GM19463 (cell line): Measurements from ENCODE around the gene PPHLN1.
"Not testable (repeated sequence)": the region's sequence is repeated elsewhere in the genome, so short reads cannot be mapped to it uniquely, and the experiment has no call there.

ENCODE experiments used
- ATAC-seq: cut with Tn5 transposase; IDR thresholded peaks from one replicate; pipeline ENCODE4 v1.9.1; 2021; ENCODE audit warnings: mild to moderate bottlenecking, moderate library complexity; ENCODE audit not compliant: unreplicated experiment

Gene PPHLN1

DNA sequence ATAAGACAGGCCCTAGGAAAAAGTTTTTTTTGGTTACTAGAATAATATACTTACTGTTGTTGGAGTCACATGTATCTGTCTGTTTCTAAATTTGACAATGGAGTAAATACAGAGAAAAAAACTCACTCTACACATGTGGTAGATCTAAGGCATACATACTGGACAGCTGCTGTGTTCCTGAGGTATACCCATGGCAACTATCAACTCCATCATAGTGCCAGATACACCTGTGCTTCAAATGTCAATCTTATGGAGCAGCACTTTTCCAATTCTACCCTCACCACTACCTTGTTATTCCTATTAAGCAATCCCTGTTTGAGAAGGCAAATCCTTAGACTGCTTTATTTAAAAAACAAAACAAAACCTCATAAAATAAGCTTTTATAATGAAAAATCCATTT lies 3.4 kb upstream of the PPHLN1 start:
- ATAC-seq: no peak

DNA sequence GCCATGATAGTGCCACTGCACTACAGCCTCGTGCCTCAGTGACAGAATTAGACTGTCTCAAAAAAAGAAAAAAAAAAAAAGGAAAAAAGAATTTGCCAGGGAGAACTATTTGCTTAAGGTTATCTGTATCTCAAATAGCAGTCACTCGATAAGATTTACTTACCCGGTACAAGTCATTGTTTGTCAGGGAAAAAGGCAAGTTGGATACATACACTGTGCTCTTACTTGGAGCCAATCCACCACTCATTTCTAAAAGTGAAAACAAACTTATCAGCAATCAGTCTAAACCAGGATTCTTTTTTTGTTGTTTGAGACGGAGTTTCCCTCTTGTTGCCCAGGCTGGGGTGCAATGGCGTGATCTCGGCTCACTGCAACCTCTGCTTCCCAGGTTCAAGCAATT lies 2.1 kb upstream of the PPHLN1 start:
- no peak for ATAC-seq

DNA sequence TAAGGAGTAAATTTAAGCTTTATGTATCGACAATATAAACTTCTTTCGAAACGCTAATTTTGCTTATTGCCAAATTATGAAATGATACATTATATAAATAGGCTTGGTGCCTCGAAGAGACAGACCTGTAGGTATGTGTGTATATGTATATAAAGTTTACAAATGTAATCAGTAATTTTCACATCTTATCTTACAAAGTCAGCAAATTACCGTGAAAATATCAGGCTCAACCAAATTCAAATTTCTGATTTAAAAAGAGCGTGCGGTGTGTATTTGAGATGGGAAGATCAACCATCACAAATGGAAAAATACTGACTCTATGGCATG lies 678 bp upstream of the PPHLN1 start:
- ATAC-seq: no peak

DNA sequence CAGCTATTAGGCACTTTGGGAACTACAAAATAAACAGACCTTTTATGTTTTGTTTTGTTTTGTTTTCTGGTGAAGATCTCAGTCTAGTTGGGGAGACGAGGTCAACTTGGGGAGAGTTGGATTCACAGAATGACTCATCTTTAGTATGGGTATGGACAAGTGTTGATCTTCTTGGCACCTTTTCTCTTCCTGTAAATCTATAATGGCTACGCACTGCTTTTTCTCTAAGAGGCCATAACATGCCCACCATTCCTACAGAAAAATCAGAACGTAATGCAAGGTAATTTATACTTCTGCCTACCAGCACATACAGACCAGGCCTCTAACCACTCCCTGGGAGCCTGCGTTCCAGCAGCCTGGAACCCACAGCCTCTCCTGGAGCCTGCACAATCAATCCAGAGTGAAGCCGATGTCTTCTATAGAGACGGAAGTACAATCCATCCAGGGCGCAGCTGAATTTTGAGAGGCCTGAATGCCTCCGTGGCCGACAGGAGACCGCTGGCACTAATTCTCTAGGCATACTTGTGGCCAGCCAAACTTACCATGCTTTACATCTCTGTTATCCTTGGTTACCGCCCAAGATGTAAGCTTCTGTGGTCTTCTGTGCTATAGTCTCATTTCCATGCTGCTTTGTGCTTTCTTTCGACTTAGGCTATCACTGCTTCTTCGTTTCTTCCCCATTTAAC lies 717 bp downstream of the PPHLN1 start:
- ATAC-seq: peak; percentile 15

DNA sequence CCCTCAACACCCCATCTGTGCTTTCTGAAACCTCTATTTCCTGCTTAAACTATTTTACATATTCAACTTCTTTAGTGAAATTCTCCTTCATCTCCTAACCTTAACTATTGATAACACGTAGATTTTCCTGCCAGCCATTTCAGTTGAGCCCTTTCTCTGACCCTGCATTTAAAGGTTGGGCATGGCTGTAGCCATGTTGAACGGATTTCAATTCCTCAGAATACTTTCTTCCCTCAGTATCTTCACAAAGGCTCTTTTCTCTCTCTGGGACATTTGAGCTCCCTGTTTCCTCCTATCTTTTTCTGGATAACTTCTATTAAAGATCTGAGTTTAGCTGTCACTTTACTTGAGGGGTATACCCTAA lies 1.2 kb downstream of the PPHLN1 start:
- no peak for ATAC-seq

DNA sequence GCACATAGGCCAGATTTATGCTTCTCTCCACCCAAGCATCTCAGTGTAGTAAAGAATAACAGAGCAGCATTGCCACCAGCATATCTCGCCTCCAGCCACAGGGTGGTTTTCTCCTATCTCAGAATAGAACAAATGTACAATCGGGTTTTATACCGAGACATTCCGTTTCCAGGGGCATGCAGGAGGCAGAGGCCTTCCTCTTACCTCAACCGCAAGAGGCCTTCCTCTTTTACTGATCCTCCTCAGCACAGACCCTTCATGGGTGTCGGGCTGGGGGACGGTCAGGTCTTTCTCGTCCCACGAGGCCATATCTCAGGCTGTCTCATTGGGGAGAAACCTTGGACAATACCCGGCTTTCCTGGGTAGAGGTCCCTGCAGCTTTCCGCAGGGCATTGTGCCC lies 4.1 kb downstream of the PPHLN1 start:
- ATAC-seq: not testable (repeated sequence)

DNA sequence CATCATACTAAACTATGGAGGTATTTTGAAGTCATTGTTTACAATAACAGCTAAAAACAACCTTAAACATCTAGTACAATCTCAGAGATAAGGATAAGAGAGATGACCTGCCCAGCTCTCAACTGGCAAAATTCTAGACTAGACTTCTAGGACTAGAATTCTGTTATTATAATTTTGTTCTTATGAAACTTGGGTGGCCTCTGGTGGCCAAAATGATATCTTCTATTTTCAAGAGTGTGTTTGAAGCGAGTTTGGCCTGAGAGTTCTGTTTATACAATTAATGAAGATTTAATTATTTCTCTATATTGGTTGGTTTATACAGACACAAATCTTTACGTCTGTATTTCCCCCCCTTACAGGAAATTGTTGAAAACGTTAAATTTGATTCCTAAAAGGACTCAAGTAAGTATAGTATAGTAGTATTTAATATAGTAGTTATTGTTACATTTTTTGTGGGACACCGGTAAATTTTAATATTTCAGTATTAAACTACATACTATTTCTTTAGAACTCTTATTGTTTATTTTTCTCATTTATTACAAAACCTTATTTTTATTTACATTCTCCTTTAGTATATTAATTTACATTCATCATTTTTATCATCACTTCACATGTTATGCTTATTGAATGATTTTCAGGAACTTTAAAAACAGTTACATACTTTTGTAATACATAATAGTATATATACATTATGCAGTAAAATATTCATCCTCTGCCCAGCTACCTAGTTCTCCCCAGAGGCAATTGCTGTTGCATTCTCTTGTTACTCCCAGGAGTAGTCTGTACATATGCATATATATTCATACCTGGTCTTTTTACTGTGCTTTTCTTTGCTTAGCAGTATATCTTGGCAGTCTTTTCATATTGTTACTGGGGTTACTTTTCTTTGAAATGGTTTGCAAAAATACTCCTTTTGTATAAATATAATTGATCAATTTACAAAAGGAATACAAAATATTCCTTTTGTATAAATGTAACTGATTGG lies 6.6 kb downstream of the PPHLN1 start:
- ATAC-seq: no peak

DNA sequence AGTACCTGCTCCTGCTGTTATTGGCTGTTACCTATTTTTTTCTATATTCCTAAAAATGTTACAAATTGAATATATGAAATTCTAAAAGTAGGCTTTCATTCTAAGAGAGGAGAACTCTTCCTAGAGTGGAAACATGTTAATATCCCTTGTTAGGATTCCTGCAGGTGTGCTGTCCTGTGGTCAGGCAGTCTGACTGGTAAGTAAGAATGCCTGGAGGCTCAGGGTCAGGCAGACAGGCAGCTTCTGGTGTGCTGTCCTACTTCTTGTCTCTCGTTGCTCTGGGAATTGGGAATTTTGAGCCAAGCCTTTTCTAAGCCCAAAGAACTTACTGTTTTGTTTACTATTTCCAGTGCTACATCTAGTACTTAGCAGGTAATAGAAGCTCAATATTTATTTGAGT lies 10.3 kb downstream of the PPHLN1 start:
- ATAC-seq: no peak

DNA sequence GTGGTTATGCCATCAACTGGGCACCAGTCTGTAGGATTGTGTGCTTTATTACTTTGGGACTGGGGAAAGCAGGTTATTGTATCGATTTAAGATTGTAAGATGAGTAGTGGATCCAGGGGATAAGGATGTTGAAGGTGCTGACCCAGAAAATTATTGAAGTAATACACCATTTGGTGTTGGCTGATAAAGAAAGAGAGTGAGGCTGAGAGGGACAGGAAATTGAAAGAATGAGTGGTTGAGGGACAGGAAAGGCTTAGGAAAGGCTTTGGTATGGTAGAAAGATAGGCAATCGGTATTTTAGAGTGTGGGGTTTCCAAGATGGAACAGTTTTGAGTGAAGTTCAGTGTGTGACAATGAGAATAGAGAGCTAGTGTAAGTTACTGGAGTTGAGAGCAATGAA lies 12.3 kb downstream of the PPHLN1 start:
- ATAC-seq: no peak

DNA sequence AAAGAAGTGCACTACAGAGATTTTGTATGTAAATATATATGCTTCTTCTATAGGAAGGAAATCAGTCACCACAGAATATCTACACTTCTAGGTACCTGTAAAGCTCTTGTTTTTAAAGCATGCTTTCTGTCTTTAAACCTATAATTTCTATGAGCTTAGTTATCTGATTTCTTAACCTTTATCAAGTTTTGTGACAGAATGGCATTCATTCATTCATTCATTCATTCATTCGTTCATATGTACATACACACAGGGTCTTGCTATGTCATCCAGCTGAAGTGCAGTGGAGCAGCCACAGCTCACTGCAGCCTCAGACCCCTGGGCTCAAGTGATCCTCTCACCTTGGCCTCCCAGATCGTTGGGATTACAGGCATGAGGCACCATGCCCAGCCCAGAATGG lies 16.1 kb downstream of the PPHLN1 start:
- ATAC-seq: no peak

DNA sequence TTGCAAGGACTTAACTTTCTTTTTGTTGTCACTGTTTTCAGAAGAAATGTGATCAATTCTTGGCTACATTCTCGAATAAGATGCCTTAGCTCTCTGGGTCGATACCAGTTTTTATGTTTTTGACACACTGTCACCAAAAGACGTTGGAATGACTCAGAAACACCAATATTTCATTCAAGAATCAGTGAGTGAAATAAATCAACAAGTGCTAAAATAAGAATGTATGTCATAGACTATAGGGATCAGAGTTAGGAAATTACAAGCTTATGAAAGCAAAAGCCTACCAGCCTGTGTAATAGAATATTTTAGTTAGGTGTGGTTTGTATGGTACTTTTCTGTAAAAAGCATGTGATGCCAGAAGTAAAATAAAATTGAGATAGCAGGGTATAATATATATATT lies 17.8 kb downstream of the PPHLN1 start:
- ATAC-seq: no peak

DNA sequence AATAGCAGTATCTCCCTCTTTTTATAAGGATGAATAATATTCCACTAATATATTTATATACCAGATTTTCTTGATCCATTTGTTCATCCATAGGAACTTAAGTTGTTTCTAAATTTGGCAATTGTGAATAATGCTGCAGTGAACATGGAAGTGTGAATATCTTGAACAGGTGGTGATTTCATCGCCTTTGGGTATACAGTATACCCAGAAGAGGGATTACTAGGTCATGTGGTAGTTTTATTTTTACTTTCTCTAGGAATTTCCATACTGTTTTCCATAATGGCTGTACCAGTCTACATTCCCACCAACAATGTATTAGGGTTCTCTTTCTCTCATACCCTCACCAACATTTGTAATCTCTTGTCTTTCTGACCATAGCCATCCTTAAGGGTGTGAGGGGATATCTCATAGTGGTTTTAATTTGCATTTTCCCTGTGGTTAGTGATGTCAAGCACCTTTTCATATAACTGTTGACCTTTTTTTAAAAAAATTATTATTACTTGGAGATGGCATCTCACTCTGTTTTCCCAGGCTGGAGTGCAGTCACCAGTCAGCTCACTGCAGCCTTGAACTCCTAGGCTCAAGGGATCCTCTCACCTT lies 20.5 kb downstream of the PPHLN1 start:
- ATAC-seq: no peak

DNA sequence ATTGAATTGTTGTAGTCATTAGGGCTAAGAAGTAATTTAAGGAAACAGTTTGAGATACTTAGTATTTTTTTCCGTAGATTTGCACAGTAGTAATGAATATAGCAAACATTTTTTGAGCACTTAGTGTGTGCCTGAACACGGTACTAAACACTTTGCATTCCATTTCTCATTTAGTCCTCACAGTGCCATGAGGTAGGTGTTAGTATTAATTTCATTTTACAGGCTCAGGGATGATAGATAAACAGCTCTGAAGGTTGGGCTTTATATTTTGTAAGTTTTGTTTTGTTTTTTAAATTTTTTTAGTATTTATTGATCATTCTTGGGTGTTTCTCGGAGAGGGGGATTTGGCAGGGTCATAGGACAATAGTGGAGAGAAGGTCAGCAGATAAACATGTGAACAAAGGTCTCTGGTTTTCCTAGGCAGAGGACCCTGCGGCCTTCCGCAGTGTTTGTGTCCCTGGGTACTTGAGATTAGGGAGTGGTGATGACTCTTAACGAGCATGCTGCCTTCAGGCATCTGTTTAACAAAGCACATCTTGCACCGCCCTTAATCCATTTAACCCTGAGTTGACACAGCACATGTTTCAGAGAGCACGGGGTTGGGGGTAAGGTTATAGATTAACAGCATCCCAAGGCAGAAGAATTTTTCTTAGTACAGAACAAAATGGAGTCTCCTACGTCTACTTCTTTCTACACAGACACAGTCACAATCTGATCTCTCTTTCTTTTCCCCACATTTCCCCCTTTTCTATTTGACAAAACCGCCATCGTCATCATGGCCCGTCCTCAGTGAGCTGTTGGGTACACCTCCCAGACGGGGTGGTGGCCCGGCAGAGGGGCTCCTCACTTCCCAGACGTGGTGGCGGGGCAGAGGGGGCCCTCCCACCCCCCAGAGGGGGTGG lies 23.4 kb downstream of the PPHLN1 start:
- not testable (repeated sequence) for ATAC-seq

DNA sequence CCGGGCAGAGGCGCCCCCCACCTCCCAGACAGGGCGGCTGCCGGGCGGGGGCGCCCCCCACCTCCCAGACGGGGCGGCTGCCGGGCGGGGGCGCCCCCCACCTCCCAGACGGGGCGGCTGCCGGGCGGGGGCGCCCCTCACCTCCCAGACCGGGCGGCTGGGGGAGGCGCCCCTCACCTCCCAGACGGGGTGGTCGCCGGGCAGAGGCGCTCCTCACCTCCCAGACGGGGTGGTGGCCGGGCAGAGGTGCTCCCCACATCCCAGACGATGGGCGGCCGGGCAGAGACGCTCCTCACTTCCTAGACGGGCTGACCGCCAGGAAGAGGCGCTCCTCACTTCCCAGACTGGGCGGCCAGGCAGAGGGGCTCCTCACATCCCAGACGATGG lies 24.0 kb downstream of the PPHLN1 start:
- ATAC-seq: not testable (repeated sequence)

DNA sequence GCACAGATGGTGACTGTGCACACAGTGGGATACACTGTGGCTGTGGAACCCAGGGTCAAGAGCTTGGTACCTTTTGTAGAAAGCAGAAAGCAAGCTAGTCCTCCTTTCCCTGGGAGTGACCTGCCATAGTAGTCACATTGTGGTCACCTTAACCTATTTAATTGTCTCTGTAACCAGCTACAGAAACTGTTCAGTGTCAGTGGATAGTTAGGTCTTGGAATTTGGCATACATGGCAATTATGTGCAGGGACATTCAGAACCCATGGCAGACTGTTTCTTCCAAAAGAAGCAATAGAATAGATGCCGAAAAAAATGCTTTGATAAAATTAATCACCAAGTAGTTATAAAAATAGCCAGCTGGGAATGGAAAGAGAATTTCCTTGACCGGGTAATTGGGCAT lies 30.4 kb downstream of the PPHLN1 start:
- no peak for ATAC-seq

DNA sequence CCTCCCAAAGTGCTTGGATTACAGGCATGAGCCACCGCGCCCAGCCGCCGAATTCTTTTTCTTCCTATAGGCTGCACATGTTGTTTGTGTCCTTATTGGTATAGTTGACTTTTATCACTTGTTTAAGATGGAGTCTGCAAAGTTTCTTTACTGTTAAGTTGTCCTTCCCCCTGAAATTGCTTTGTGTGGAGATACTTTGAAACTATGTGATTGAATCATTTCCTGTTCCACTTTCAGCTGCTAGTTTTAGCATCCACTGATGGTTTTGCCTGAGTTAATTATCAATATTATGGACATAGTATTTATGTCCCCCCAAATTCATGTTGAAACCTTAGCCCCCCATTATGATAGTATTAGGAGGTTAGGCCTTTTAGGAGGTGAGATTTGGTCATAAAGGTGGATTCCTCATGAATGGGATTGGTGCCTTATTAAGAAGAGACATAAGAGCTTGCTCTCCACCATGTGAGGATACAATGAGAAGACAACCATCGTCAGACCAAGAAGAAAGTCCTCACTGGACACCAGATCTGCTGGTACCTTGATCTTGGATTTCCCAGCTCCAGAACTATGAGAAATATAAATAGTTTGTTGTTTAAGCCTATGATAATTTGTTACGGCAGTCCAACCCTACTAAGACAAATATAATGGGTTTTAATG lies 34.9 kb downstream of the PPHLN1 start:
- ATAC-seq: peak; percentile 65

DNA sequence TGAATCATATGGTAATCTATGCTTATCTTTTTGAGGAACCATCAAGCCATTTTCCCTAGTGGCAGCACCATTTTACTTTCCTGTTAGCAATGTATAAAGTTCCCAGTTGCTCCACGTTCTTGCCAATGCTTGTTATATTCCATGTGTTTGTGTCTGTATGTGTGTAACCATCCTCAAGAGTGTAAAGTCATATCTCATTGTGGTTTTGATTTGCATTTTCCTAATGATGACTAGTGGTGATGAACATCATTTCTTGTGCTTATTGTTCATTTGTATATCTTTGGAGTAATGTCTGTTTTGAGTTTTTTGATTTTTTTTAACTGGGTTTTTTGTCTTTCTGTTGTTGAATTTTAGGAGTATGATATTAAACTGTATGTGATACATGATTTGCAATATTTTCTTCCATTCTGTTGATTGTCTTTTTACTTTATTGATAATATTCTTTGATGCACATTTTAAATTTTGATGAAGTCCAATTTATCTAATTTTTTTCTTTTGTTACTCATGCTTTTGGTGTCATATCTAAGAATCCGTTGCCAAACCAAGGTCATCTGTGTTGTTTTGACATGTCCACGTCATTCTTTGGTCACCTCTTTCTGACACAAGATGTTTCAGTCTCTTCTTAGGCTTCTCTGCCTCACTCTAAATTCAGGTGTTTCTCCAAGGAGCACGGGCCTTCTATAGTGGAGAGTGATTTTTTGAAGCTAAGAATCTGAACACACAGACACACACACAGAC lies 36.1 kb downstream of the PPHLN1 start:
- no peak for ATAC-seq

DNA sequence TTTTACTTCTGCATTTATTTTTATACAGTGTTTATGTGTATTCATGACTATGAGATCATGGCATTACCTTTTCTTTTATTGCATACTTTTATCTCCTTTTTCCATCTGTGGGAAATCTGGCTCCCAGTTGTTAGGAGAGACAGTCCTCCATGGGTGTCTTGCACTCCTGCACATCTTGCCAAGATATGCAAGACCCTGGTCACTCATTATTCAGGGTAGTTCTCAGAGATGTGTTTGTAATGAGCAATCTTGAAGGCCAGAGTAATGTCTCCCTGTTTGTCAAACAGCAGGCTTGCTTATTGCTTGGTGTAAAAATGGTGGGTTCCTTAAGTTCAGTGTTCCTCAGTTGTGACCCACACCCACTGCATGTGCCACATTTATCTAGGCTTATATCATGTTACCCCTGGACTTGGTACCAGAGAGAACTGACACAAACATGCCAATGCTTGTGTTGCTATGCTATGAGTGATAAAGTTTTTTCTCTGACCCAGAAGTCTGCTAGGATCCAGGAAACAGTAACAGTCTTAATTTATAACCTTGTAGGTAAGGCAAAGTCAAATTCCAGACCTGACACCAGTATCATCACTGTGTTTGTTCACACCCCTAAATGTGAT lies 36.8 kb downstream of the PPHLN1 start:
- no peak for ATAC-seq

DNA sequence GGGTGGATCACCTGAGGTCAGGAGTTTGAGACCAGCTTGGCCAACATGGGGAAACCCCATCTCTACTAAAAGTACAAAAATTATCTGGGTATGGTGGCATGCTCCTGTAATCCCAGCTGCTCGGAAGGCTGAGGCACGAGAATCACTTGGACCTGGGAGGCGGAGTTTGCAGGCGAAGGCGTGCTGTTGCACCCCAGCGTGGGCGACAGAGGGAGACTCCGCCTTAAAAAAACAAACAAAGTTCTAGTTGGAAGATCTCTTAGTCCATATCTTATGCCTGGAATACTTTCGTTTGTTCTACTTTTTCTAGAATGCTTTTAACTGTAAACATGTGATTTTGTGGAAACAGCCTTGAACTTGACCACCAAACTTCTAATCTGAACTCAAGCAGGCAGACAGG lies 38.7 kb downstream of the PPHLN1 start:
- no peak for ATAC-seq
